ENCODE results near the gene B3GNT3. TPM values are rescaled to one million over a fixed set of nuclear protein-coding genes. Genes with fewer than 3 reads are reported as not detected.

Gene B3GNT3
- total RNA-seq, 1 experiment from 2014 or later, result 1.9 TPM

GRCh38 chr19:17751912-17752273 lies 43.0 kb upstream of the B3GNT3 start (continued):
- TF ChIP-seq ZSCAN18 (CRISPR knock-in tag; IDR thresholded peaks at IDR 0.05), result no peak
- TF ChIP-seq MAX (CRISPR knock-in tag; IDR thresholded peaks at IDR 0.05), result no peak
- no peak for TF ChIP-seq KAT7 (CRISPR knock-in tag; IDR thresholded peaks at IDR 0.05; ENCODE audit: borderline replicate concordance)
- no peak for TF ChIP-seq FOXJ3 (CRISPR knock-in tag; IDR thresholded peaks at IDR 0.05; ENCODE audit: borderline replicate concordance)
- TF ChIP-seq HMGA2 (CRISPR knock-in tag; IDR thresholded peaks at IDR 0.05), result no peak
- TF ChIP-seq ZNF281 (CRISPR knock-in tag; IDR thresholded peaks at IDR 0.05), result no peak
- TF ChIP-seq JAZF1 (CRISPR knock-in tag; IDR thresholded peaks at IDR 0.05), result no peak
- TF ChIP-seq ZBTB43 (CRISPR knock-in tag; IDR thresholded peaks at IDR 0.05), result no peak
- TF ChIP-seq SOX15 (CRISPR knock-in tag; IDR thresholded peaks at IDR 0.05), result no peak
- TF ChIP-seq CREB1 (CRISPR knock-in tag; IDR thresholded peaks at IDR 0.05), result no peak

- ATAC-seq (no peak), DNase-seq (ENCODE audit: low spot score) (no peak)
- Mint-ChIP-seq H3K4me3 (no peak overlapping the region), H3K4me1 (peaks cover 26% of the 10 kb centered on the region), H3K36me3 (peaks cover 2% of the 10 kb centered on the region; the same call in 1 of the 2 replicates), H3K27ac (no peak overlapping the region), H3K27me3 (ENCODE audit: low read depth) (peaks cover 10% of the 10 kb centered on the region), H3K9me3 (no peaks in the 10 kb centered on the region)
- CTCF ChIA-PET, result interaction anchor here (0.6 to 3.4 kb wide), 9 partner anchors 9 to 272 kb away, joined by 3 to 48 read pairs (median 7); partner anchors contain the start of gene MAP1S
- POLR2A ChIA-PET, result interaction anchor here (0.7 kb wide), 1 partner anchor 149 kb away, joined by 3 read pairs; no protein-coding TSS in a partner anchor
- no peak for TF ChIP-seq ZNF232 (CRISPR knock-in tag; IDR thresholded peaks at IDR 0.05)
- TF ChIP-seq NFE2L1 (CRISPR knock-in tag; IDR thresholded peaks at IDR 0.05), result no peak
- no peak for TF ChIP-seq ZNF416 (CRISPR knock-in tag; IDR thresholded peaks at IDR 0.05)
- TF ChIP-seq IRF1 (CRISPR knock-in tag; IDR thresholded peaks at IDR 0.05), result no peak
- TF ChIP-seq E2F1 (CRISPR knock-in tag; IDR thresholded peaks at IDR 0.05), result no peak
- no peak for TF ChIP-seq ZNF263 (CRISPR knock-in tag; IDR thresholded peaks at IDR 0.05; ENCODE audit: low read depth)
- no peak for TF ChIP-seq CREM (CRISPR knock-in tag; IDR thresholded peaks at IDR 0.05)
- TF ChIP-seq GTF2I (CRISPR knock-in tag; conservative IDR thresholded peaks at IDR 0.05), result no peak
- no peak for TF ChIP-seq KAT7 (CRISPR knock-in tag; IDR thresholded peaks at IDR 0.05; ENCODE audit: borderline replicate concordance)
- no peak for TF ChIP-seq ATF6 (CRISPR knock-in tag; IDR thresholded peaks at IDR 0.05)
- no peak for TF ChIP-seq USF2 (CRISPR knock-in tag; IDR thresholded peaks at IDR 0.05)
- no peak for TF ChIP-seq ELF4 (CRISPR knock-in tag; IDR thresholded peaks at IDR 0.05; ENCODE audit: low read depth)
- TF ChIP-seq PRDM15 (CRISPR knock-in tag; IDR thresholded peaks at IDR 0.05), result no peak
Measured at GRCh38 chr19:17752865-17753639, 41.9 kb upstream of the B3GNT3 start.

All from WTC11 (cell line).